Measurements from ENCODE around the gene DFFB. TPM values are rescaled to one million over a fixed set of nuclear protein-coding genes. Genes with fewer than 3 reads are reported as not detected.

The DFFB gene
- total RNA-seq, 2 experiments from 2014 or later: 12.2 to 13.6 TPM

DNA sequence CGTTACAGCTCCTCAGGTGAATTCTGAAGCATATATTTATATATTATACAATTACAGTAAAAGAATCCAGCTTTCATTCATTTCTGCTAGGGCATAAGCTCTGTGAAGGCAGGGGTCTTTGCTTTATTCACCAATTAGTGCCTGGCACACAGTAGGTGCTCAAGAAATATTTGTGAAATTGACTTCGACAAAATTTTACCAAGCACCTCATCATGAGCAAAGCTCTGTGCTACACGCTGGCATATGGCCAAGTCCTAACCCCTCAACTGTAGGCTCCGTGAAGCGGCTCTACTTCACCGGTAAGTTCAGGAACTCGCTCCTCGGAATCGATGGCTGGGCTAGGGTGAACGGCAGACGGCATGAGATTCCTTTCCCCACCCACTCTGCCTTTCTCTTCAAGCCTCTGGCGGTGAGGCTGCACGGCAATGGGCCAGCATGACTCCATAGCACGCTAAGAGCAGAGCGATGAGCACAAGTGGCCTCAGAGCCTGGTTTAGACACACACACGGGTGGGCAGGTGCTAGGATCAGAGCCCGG, 34.1 kb downstream of the DFFB start:
- CTCF ChIA-PET: interaction anchor here (1.4 kb wide), 2 partner anchors 12 to 33 kb away, joined by 4 read pairs; no protein-coding TSS in a partner anchor
- POLR2A ChIA-PET: no interaction called here

DNA sequence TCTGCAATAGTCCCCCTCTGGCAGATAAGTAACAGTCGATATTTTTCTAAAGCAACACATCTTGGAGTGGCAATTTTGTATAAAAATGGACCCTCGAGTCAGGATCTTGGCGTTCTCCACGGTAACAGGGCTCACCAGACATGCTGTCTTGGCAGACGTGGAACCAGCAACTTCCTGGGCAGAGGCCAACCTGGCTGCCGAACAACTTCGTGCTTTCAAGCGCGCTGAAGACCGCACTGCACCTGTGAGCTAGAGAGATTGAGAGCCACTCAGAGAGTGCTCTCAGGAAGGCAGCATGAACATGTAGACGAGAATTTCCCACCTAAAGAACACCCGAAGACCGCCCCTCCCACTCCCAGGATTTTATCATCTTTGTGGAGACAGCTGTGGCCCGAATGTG, 35.5 kb downstream of the DFFB start:
- ChIA-PET CTCF (no interaction called here), POLR2A (no interaction called here)

DNA sequence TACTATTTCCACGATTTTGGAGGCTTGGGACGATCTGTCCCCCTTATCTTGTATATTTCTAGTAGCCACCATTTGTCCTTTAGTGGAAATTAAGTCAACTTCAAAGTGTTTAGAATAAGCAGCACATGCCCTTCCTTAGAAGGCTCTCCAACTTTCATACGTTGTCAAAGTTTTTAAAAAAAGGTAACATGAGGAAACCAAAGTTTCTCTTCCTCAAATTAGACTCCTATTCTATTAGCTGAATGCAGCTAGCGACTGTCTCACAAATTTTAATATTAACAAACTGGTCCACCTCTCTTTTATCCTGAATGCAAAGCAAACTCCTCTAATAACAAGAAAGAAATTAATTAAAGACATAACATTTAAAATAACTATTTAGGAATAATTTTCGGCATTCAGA, 35.9 kb downstream of the DFFB start:
- ChIA-PET CTCF (no interaction called here), POLR2A (no interaction called here)

DNA sequence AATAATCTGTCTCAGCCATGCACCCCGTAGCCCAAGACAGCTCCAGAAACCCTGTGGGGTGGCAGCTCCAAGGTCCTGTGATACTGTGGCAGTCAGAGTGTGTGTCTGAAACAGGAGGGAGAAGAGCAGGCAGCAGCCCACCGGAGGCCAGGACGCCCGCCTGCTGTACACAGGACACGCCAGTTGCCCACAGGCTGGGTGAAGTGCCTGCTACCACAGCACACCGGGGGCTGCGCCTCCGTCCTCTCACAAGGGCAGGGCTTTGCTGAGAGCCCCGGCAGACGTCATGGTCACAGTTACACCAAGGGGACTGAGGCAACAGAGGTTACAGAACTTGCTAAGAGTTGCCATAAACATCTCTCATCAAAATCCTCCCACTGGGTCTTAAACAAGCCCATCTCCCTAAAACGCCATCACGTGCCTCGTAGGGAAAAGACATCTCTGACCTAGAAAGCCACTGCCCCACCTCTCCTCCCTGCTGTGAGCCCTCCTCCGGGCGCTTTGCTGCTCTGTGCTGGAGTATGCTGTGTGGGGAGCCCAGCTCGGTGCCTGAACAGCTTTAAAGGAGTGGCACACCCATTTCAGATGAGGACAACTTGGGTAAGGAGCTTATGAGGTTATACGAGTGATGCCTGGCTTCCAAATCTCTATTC, 37.5 kb downstream of the DFFB start:
- POLR2A ChIA-PET: no interaction called here
- CTCF ChIA-PET: no interaction called here

DNA sequence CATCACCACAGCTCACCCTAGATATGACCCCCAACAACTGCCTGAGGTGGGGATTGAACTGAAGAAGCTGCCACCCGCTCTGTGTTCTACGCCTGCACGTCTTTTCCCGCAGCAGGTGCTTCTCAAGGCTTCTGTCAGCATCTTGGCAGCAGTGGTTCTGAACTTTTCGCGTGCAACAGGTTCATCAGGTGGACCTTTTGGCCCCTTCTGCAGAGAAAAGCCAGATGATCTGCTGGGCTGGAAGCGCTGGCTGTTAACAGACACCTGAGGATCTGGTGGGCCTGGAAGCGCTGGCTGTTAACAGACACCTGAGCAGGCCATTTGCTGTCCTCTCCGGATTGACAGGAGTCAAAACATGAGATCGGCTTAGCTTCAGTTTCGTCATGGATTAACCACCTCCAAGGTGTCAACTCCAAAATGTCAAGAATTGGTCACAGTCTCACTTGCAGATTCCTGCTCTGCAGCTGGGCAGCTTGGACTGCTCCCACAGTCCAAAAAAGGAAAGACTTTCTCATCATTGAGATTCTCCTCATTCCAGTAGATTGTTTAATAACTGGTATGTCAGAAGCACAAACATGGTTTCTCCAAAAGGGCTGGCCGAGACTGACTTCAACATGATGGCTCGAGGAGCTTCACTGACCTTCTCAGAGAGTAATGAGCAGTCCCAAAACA, 38.1 kb downstream of the DFFB start:
- POLR2A ChIA-PET: no interaction called here
- CTCF ChIA-PET: no interaction called here

DNA sequence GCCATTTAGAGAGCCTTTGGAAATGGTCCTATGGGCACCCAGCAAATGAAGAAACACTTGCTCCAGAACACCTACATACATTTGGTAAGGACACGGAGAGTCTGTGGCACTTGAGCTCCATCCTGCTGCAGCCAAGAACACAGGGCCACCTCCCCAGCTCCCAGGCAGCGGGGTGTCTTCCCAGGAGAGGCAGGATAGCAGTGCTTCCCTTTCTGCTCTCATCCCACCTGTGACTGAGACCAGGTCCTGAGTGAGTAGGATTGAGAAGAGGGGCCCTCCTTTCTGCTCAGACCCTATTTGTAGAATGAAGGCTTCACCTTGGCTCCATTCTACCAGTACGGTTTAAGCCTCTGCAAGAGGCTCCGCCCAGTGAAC, 38.7 kb downstream of the DFFB start:
- CTCF ChIA-PET: no interaction called here
- POLR2A ChIA-PET: no interaction called here

DNA sequence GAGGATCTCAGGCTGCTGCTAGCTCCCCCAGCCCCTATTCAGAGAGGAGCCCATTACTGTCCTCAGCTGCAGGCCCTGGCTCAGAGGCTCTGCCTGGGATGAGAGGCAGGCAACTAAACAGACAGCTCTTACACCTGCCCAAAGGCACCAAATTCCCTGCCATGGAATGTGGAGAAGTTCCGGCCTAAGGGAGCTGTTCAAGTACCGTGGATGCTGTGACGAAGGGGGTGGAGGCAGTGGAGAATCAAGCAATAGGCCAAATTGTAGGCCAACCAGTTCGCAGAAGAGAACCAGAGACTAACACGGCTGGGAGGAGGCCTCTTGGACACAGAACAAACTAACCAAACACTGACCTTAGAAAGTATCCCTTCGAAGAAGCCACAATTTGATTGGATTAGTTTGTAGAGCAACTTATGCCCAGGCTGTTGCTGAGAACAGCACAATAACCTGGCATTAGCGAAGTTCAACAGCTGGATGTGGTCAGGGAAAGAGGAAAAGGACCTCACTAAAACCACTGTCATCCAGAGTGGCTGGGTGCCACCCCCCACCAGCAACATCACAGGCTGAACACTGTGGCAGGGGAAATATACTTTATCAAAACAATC, 39.2 kb downstream of the DFFB start:
- CTCF ChIA-PET: no interaction called here
- POLR2A ChIA-PET: no interaction called here

DNA sequence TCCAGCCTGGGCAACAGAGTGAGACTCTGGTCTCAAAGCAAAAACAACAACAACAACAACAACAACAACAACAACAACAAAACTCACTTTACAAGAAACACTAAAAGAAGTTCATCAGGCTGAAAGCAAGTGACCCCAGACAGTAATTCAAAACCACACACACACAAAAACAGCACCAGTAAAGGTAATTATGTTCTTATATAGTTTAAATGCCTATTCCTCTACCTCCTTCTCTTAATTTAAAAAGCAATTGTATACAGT, 41.1 kb downstream of the DFFB start:
- CTCF ChIA-PET: no interaction called here
- POLR2A ChIA-PET: no interaction called here

DNA sequence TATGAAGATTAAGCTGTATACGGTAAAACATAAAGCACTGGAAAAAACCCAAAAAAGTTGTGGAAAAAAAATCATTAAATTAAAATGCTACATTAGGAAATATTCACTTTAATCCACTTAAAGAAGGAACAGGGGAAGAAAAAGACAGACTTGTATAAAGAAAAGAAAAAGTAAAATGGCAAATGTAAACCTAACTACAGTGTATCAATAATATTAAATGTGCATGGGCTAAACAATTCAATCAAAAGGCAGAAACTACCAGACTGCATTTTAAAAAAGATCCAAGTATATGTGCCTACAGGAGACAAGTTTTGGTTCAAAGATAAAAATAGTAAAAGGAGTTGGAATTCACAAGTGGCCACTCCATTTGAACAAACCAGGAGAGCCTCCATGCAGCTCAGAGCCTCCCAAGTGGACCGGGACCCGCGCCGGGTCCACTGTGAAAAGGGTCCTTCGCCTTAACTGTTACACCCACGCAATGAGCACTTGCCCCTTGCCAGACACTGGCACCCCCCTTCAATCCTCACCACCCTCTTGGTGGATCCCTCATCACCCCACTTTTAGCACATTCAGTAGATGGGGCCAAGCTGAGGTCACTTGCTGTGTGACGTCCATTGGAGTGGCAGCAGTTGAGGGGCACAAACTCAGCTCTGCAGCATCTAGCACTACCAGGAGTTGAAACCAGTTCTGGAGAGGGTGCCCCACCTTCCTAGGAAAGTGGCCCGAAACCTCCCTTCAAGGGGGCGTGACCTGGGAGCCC, 41.9 kb downstream of the DFFB start:
- CTCF ChIA-PET: interaction anchor here (0.7 to 1.9 kb wide), 6 partner anchors 9 to 42 kb away, joined by 3 to 6 read pairs (median 4); partner anchors contain the start of genes CEP104 and DFFB

DNA sequence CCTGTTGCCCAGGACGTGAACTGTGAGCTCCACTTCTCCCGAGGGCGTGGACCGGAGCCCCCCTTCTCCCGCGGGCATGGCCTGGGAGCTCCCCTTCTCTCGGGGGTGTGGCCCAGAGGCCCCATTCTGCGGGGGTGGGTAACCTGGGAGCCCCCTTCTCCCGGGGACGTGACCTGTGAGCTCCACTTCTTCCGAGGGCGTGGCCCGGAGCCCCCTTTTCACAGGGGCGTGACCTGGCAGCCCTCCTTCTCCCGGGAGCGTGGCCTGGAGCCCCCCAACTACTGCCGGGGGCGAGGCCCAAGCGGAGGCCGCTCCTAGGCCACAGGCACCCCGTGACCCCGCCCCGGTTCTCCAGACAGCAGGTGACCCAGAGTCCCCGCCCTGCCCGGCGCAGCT, 42.5 kb downstream of the DFFB start:
- ChIA-PET CTCF (interaction anchor here (0.7 to 1.9 kb wide), 6 partner anchors 10 to 42 kb away, joined by 3 to 6 read pairs (median 4); partner anchors contain the start of genes CEP104 and DFFB), POLR2A (interaction anchor here (1.1 to 2.1 kb wide), 2 partner anchors 10 to 42 kb away, joined by 3 to 10 read pairs; partner anchors contain the start of genes CEP104 and DFFB)

More for the DNA sequence above, 41.9 kb downstream of the DFFB start:
- POLR2A ChIA-PET: interaction anchor here (1.1 to 2.1 kb wide), 2 partner anchors 9 to 42 kb away, joined by 3 to 10 read pairs; partner anchors contain the start of genes CEP104 and DFFB

DNA sequence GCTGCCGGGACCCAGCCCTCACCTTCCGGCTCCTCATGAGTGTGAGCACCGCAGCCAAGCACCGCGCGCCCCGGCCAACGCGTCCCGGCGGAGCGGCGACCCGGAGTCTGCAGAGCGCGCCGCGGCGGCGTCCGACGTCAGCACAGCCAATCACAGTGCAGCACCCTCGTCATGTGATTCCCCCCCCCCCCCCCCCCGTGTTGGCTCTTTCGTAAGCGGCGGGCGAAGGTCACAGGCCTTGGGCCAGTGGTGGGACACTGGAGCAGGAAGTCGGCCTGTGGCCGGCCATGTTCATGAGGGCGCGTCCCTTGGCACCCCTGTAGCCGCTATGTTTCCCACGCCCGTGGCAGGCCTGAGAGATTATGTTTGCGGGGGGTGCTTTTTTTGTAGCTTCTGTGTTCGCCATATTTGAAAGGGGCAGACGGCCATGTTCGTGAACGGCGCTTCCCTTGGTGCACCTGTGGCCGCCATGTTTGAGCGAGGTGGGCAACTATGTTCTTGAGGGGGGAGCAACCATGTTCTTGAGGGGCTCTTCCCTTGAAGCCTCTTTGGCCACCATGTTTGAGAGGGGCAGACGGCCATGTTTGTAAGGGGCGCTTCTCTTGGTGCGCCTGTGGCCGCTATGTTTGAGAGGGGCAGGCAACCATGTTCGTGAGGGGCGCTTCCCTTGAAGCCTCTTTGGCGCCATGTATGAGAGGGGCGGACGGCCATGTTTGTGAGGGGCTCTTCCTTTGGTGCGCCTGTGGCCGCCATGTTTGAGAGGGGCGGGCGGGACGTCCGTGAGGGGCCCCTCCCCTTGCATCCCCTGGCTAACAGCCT, 43.1 kb downstream of the DFFB start, which contains the start of gene C1orf174:
Gene C1orf174, minus strand, starts transcription at position 123 of the 819 bp plus-strand sequence. Its CDS starts 86 bp downstream, at position 37.
- POLR2A ChIA-PET: interaction anchor here (2.1 kb wide), 1 partner anchor 43 kb away, joined by 10 read pairs; the partner anchor contains the start of genes CEP104 and DFFB
- CTCF ChIA-PET: interaction anchor here (0.7 to 1.9 kb wide), 5 partner anchors 10 to 43 kb away, joined by 3 to 6 read pairs (median 4); partner anchors contain the start of genes CEP104 and DFFB

DNA sequence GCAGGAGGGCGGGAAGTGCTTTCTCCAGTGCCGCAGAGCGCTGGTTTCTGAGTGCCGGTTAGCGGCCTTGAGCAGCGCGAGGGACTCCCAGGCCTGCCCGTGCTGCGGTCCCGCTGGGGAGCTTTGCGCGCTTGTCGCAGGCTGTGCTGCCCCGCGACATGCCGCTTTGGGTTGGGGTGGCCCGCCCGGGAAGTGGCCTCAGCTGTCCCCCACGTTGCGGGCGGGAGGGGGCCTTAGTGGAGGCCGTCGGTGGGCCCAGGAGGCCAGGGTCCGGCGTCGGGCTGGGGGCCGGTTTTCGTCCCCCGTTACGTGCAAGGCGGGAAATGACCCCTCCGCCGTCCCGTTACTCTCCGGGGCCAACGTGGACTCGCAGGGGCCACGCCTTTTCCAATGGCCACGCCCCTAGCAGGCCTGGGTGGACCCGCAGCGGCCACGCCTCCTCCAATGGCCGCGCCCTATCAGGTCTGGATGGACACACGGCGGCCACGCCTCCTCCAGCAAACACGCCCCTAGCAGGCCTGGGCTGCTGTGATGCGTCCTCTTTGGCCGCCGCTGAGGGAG, 43.8 kb downstream of the DFFB start:
- CTCF ChIA-PET: interaction anchor here (1.1 to 1.4 kb wide), 2 partner anchors 10 to 44 kb away, joined by 3 read pairs; partner anchors contain the start of genes CEP104 and DFFB
- POLR2A ChIA-PET: interaction anchor here (2.1 kb wide), 1 partner anchor 43 kb away, joined by 10 read pairs; the partner anchor contains the start of genes CEP104 and DFFB

DNA sequence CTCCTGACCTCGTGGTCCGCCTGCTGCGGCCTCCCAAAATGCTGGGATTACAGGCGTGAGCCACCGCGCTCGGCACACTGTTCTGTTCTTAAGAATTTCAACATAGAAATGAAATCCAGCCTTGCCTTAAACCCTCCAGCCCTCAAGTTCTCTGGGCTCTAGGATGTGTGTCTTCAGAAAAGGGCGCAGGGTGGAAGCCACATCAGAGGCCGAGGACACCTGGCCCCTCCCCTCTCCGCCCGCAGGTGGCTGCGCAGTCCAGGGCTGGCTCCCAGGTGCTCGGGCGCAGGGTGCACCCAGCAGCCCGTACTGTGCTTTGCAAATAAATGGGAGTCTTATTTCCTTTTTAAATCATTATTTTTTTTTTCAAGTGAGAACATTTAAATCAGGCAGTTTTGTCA, 44.8 kb downstream of the DFFB start:
- CTCF ChIA-PET: interaction anchor here (1.1 to 1.9 kb wide), 3 partner anchors 10 to 45 kb away, joined by 3 to 5 read pairs (median 4); partner anchors contain the start of genes CEP104 and DFFB
- POLR2A ChIA-PET: no interaction called here

DNA sequence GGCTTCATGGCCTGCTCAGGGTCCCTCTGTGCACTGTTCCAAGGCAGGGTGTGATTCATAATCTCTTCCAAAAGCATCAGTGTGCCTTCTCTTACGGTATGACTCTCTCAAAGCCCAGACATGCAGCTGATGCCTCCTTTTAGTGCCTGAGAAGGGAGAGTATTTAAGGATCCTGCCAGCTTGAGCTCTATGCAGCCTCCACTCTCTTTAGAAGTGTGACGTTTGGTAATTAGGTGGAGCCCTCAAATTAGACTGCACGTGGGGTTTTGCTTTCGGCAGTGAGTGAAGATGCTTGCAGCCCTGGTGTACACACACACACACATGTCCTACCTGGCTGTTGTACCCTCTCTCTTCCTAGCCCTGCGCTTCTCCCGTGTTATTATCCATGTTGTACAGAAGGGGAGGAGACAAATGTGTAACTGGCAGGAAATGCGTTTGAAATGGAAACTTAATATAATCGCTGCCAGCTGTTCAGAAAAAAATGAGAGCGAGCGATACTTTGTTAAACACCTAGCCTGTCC, 45.4 kb downstream of the DFFB start:
- POLR2A ChIA-PET: no interaction called here
- CTCF ChIA-PET: interaction anchor here (1.3 to 1.9 kb wide), 2 partner anchors 9 to 12 kb away, joined by 4 to 5 read pairs; no protein-coding TSS in a partner anchor

DNA sequence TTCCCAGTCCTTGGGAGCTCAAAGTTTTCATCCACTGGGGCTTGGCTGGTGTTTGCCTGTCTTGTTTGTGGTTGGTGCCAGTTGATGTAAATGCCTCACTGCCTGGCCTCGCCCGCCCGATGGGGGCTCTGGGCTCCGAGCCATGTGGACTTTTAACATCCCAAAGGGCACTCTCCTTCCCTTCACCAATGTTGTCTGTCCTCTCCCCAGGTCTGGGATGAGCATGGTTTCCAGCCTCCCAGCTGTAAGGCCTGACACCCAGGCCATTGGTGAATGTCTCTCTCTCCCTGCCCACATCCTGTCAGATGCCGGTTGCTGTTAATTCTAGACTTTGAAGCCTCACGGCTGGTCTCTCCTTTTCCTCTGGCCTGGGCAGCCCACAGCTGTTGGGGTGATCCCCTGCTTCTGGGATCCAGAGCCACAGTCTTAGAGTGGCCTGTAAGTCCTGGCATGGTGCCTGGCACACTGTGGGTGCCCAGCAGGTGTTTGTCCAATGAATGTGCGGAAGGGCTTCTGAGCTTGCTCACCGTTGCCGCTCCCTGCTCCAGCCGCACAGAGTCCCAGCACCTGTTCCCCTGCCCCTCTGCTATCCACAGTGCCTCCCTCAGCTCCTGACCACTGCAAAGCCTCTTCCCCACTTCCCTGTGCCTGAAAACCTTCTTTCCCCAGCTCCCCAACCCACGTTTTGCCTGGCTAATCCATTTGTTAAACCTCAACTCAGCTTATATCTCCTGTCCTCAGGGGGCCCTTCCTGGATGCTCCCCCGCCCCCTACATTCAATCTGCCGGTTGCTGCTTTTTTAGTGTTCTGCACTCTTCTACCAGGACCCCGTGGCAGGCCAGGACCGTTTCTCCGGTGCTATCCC, 46.1 kb downstream of the DFFB start:
- POLR2A ChIA-PET: no interaction called here

DNA sequence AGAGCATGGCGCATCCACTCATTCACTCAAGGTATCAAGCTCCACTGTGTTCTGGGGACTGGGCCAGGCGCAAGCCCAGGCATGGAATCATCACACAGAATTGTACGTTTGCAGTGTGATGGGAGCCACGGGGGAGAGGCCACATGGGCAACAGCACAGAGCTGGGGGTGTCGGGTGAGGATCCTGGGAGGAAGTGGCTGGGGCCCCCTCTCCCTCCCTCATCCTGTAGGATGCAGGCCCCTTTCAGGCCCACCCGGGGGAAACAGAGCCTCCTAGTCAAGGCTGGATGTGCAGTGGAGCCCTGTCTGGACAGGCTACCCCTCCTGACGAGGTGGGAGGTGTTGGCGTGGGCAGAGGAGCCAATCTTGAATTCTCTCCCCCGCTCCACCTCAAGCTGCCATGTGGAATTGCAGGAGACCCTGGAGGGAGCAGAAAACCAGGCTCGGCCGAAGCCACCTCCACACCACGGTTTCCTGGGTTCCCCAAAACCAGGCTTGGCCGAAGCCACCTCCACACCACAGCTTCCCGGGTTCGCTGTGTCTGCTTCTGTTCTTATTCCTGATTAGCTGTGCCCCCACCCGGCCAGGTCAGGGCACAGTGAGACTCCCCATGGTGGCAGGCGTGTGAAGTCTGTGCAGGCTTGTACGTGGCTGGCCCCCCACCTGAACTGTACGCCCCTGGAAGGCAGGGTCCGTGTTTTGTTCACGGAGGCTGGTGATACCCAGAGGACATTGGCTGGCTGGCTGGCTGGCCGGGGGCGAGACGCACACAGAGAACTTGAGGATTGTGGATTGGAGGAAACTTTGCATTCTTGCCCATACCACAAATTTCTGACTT, 46.9 kb downstream of the DFFB start:
- POLR2A ChIA-PET: no interaction called here
- CTCF ChIA-PET: interaction anchor here (1.9 kb wide), 1 partner anchor 13 kb away, joined by 4 read pairs; no protein-coding TSS in a partner anchor

More for the DNA sequence above, 46.1 kb downstream of the DFFB start:
- CTCF ChIA-PET: interaction anchor here (1.3 to 1.9 kb wide), 2 partner anchors 9 to 13 kb away, joined by 4 to 5 read pairs; no protein-coding TSS in a partner anchor
